Activated CD4-positive, alpha-beta T cell treated with anti-CD3 and anti-CD28 coated beads, Interleukin-2, amount 10 ng/mL, durations not matched to agents 24 days and 14 days (primary cell): ENCODE measurements around the gene PGA4. TPM values are rescaled to one million over a fixed set of nuclear protein-coding genes. Genes with fewer than 3 reads are reported as not detected.
"Not testable (repeated sequence)": the region's sequence is repeated elsewhere in the genome, so short reads cannot be mapped to it uniquely, and the experiment has no call there.

ENCODE experiments used
- DNase-seq: peaks from one replicate; pipeline ENCODE4 v3.0.0; 2022
- H3K27ac Mint-ChIP-seq: one replicate; pipeline ENCODE4 v1.8.0; 2022; ENCODE audit warnings: mild to moderate bottlenecking, mixed read lengths
- H3K27me3 Mint-ChIP-seq: one replicate; pipeline ENCODE4 v1.8.0; 2022; ENCODE audit warnings: mixed read lengths
- H3K36me3 Mint-ChIP-seq: one replicate; pipeline ENCODE4 v1.8.0; 2022; ENCODE audit warnings: low read depth, mild to moderate bottlenecking, mixed read lengths
- H3K4me1 Mint-ChIP-seq: one replicate; pipeline ENCODE4 v1.8.0; 2021; ENCODE audit warnings: mixed read lengths
- H3K4me3 Mint-ChIP-seq: one replicate; pipeline ENCODE4 v1.8.0; 2022; ENCODE audit warnings: mild to moderate bottlenecking, moderate library complexity, mixed read lengths
- H3K9me3 Mint-ChIP-seq: one replicate; pipeline ENCODE4 v1.8.0; 2021; ENCODE audit warnings: mixed read lengths
- intact Hi-C: fragments of 100-400 bp; cut with micrococcal nuclease; formaldehyde crosslinking; loops from one replicate; pipeline ENCODE4 v1.15.1; 2023
- total RNA-seq: library from RNA; stranded (reverse); gene quantifications from 2 replicates; pipeline ENCODE4 v1.2.3, GENCODE V29; 2022

PGA4 gene
- total RNA-seq, 1 donor from 2014 or later: not detected

DNA sequence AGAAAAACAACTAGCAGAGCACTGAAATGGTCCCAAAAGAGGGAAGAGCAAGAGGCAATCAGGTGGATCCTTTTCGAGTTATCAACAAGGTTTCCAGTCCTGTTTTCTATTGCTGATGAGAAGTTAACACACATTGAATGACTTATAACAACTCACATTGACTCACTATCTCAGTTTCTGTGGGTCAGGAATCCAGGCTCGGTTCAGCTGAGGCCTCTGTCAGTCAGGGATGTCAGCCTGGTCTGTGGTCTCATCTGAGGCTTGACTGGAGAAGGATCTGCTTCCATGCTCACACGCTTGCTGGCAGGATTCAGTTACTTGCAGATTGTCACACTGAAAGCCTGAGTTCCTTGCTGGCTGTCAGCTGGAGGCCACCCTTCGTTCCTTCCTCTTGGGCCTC, 3.8 kb upstream of the PGA4 start:
- H3K4me1 Mint-ChIP-seq, H3K27me3 Mint-ChIP-seq, H3K9me3 Mint-ChIP-seq, DNase-seq, H3K36me3 Mint-ChIP-seq, H3K4me3 Mint-ChIP-seq, H3K27ac Mint-ChIP-seq, intact Hi-C loops: not testable (repeated sequence)

GRCh38 chr11:61219016-61219415, 3.1 kb upstream of the PGA4 start:
- H3K27me3 Mint-ChIP-seq, intact Hi-C loops, H3K4me1 Mint-ChIP-seq, H3K4me3 Mint-ChIP-seq, H3K9me3 Mint-ChIP-seq, H3K36me3 Mint-ChIP-seq, H3K27ac Mint-ChIP-seq: not testable (repeated sequence)
- peak; percentile 38 for DNase-seq

DNA sequence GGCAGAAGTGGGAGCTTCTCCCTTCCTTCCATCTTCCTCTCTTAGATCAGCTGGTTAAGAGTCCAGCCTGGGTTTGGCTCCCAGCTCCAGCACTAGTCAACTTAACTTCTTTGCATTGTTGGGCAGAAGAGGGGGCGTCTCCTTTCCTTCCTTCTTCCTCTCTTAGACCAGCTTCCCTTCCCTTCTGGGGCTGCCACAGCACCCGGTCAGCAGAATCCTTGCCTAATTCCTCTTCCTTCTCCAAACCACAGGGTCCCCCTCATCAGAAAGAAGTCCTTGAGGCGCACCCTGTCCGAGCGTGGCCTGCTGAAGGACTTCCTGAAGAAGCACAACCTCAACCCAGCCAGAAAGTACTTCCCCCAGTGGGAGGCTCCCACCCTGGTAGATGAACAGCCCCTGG, 545 bp downstream of the PGA4 start:
- H3K4me1 Mint-ChIP-seq, intact Hi-C loops, H3K36me3 Mint-ChIP-seq, DNase-seq, H3K27ac Mint-ChIP-seq, H3K4me3 Mint-ChIP-seq, H3K27me3 Mint-ChIP-seq, H3K9me3 Mint-ChIP-seq: not testable (repeated sequence)

- H3K27me3 Mint-ChIP-seq, H3K27ac Mint-ChIP-seq, H3K4me1 Mint-ChIP-seq, H3K36me3 Mint-ChIP-seq, H3K4me3 Mint-ChIP-seq, intact Hi-C loops, H3K9me3 Mint-ChIP-seq, DNase-seq: not testable (repeated sequence)
Observed at GRCh38 chr11:61226457-61227137, 4.5 kb downstream of the PGA4 start.

DNA sequence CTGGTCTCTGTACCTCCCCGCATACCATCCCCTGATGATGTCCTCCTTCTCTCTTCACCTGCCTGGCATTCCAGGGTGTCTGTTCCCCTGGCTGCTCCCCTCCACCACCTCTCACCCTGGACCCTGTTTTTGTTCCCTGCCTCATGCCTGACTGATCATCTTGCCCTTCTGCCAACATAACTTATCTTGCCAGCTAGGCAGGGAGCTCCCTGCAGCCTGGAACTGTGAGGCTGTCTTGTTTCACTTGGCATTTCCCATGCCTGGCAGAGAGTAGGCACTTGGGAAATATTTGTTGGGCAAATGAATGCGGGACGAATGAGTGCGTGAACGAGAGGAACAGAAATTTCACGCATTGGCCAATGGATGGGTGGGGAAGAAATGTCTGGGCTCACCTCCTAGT, 7.3 kb downstream of the PGA4 start:
- H3K9me3 Mint-ChIP-seq, H3K36me3 Mint-ChIP-seq, H3K4me3 Mint-ChIP-seq, H3K27me3 Mint-ChIP-seq, DNase-seq, H3K4me1 Mint-ChIP-seq, intact Hi-C loops, H3K27ac Mint-ChIP-seq: not testable (repeated sequence)

DNA sequence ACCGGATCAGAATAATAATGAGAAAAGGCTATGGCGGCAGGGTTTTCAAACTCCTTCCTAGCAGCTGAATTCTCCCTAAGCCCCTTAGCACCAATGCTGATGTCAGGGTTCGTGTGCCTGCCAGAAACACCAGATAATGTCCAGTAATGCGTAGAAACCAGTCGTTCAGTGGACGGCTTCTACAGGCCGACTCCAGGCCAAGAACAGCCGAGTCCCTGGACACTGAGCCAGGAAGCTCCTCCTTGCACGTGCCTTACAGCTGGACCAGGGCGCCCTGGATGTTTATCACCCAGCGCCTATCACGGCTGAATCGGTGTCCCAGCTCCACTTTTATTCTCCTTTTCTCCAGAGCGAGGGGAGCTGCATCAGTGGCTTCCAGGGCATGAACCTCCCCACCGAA, 8.9 kb downstream of the PGA4 start:
- H3K4me3 Mint-ChIP-seq, H3K27me3 Mint-ChIP-seq, DNase-seq, H3K9me3 Mint-ChIP-seq, H3K4me1 Mint-ChIP-seq, H3K27ac Mint-ChIP-seq, intact Hi-C loops, H3K36me3 Mint-ChIP-seq: not testable (repeated sequence)

GRCh38 chr11:61231585-61231984, 9.4 kb downstream of the PGA4 start:
- H3K4me1 Mint-ChIP-seq, H3K27ac Mint-ChIP-seq, H3K27me3 Mint-ChIP-seq, H3K36me3 Mint-ChIP-seq, DNase-seq, H3K9me3 Mint-ChIP-seq, intact Hi-C loops, H3K4me3 Mint-ChIP-seq: not testable (repeated sequence)

- intact Hi-C loops, DNase-seq, H3K4me3 Mint-ChIP-seq, H3K36me3 Mint-ChIP-seq, H3K4me1 Mint-ChIP-seq, H3K27ac Mint-ChIP-seq, H3K9me3 Mint-ChIP-seq, H3K27me3 Mint-ChIP-seq: not testable (repeated sequence)
Observed at GRCh38 chr11:61232548-61233145, 10.5 kb downstream of the PGA4 start.

GRCh38 chr11:61237130-61237529, 15.0 kb downstream of the PGA4 start:
- H3K36me3 Mint-ChIP-seq, H3K27ac Mint-ChIP-seq, H3K4me1 Mint-ChIP-seq, H3K27me3 Mint-ChIP-seq, H3K9me3 Mint-ChIP-seq, H3K4me3 Mint-ChIP-seq, DNase-seq, intact Hi-C loops: not testable (repeated sequence)

GRCh38 chr11:61240288-61240687, 18.1 kb downstream of the PGA4 start:
- H3K27me3 Mint-ChIP-seq, H3K9me3 Mint-ChIP-seq, DNase-seq, intact Hi-C loops, H3K4me1 Mint-ChIP-seq, H3K27ac Mint-ChIP-seq, H3K4me3 Mint-ChIP-seq, H3K36me3 Mint-ChIP-seq: not testable (repeated sequence)

DNA sequence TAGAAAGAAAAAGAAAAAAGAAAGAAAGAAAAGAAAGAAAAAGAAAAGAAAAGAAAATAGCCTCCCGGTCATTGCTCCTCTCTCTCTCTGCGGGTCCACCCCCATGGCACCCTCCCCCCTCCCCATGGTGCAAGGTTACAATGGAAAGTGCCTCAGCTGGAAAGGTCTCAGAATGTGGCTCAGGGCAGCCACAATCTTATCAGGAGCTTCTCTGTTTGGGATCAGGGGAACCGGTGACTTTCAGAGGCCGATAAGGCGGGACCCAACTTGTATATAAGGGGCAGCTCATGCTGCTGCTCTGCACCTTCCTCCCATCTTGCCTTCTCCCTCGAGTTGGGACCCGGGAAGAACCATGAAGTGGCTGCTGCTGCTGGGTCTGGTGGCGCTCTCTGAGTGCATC, 18.7 kb downstream of the PGA4 start, which contains the start of gene PGA5:
TSS of gene PGA5 (plus strand) at position 301 of the 400 bp plus-strand sequence. CDS start at position 353, 52 bp downstream.
- H3K36me3 Mint-ChIP-seq, H3K27ac Mint-ChIP-seq, H3K4me3 Mint-ChIP-seq, DNase-seq, intact Hi-C loops, H3K9me3 Mint-ChIP-seq, H3K27me3 Mint-ChIP-seq, H3K4me1 Mint-ChIP-seq: not testable (repeated sequence)

GRCh38 chr11:61241526-61241925, 19.4 kb downstream of the PGA4 start:
- H3K36me3 Mint-ChIP-seq, H3K27ac Mint-ChIP-seq, H3K4me3 Mint-ChIP-seq, H3K27me3 Mint-ChIP-seq, H3K9me3 Mint-ChIP-seq, H3K4me1 Mint-ChIP-seq, intact Hi-C loops, DNase-seq: not testable (repeated sequence)

- H3K4me1 Mint-ChIP-seq, H3K4me3 Mint-ChIP-seq, H3K9me3 Mint-ChIP-seq, H3K27ac Mint-ChIP-seq, intact Hi-C loops, H3K36me3 Mint-ChIP-seq, H3K27me3 Mint-ChIP-seq, DNase-seq: not testable (repeated sequence)
Observed at GRCh38 chr11:61245284-61245964, 23.3 kb downstream of the PGA4 start.

DNA sequence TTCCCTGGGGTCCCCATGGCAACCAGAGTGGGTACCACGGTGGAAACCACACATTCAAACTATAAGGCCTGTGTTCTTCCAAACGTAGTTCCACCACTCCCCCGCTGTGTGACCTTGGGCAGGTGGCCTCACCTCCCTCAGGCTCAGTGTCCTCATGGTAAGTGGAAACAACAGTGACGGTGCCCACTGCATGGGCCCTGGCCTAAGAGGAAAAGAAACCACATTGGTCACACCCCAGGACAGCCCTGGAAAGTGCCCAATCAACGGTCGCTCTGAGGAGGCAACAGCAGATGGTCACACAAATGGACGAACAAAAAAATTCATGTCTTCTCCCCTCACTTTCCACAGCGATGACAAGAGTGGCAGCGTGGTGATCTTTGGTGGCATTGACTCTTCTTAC, 25.9 kb downstream of the PGA4 start:
- DNase-seq, H3K4me1 Mint-ChIP-seq, H3K9me3 Mint-ChIP-seq, H3K4me3 Mint-ChIP-seq, intact Hi-C loops, H3K27ac Mint-ChIP-seq, H3K36me3 Mint-ChIP-seq, H3K27me3 Mint-ChIP-seq: not testable (repeated sequence)
